ENCODE data around the gene TRIP10. TPM values are rescaled to one million over a fixed set of nuclear protein-coding genes. Genes with fewer than 3 reads are reported as not detected.
"Not testable (repeated sequence)": the region's sequence is repeated elsewhere in the genome, so short reads cannot be mapped to it uniquely, and the experiment has no call there.

TRIP10 gene
- total RNA-seq, 1 donor: 50.1 TPM

GRCh38 chr19:6743066-6743465 lies 3.6 kb downstream of the TRIP10 start:
- no peak for DNase-seq (ENCODE audit: low read depth)
- H3K4me3 ChIP-seq (ENCODE audit: low read depth, low read length): no peak overlapping the region
- no peak for TF ChIP-seq CTCF (IDR thresholded peaks at IDR 0.05; ENCODE audit: insufficient read depth, low read depth, low read length)

DNA sequence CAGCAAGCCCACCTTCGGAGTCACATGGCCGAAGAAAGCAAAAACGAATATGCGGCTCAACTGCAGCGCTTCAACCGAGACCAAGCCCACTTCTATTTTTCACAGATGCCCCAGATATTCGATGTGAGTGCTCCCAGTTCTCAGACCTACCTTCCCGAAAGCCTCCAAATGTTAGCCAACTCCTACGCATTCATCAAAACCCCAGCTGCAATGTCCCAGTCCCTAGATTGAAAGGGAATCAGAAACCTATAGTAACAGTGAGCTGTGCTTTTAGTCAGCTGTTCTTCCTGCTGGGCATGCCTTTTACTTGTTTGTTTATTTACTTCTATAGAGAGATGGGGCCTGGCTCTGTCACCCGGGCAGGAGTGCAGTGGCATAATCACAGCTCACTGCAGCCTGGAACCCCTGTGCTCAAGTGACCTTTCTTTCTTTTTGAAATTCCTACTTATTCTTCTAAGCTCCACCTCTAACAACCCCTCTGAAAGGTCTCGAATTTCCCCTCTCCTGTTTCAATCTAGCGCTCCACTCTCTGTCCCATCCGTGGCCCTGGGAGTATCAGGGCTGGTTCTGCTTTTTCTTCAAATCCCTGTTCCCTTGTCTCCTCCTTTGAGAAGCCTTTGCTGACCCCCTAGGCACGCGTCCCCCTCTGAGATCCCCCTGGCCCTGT lies 4.4 kb downstream of the TRIP10 start:
- H3K4me3 ChIP-seq (ENCODE audit: low read depth, low read length): peak overlapping the region; percentile 27
- no peak for TF ChIP-seq CTCF (IDR thresholded peaks at IDR 0.05; ENCODE audit: insufficient read depth, low read depth, low read length)
- DNase-seq (ENCODE audit: low read depth): peak; percentile 34

- no peak for TF ChIP-seq CTCF (IDR thresholded peaks at IDR 0.05; ENCODE audit: insufficient read depth, low read depth, low read length)
- peak overlapping the region; percentile 27 for H3K4me3 ChIP-seq (ENCODE audit: low read depth, low read length)
- peak; percentile 92 for DNase-seq (ENCODE audit: low read depth)
Measured at GRCh38 chr19:6744381-6745301, 5.2 kb downstream of the TRIP10 start.

DNA sequence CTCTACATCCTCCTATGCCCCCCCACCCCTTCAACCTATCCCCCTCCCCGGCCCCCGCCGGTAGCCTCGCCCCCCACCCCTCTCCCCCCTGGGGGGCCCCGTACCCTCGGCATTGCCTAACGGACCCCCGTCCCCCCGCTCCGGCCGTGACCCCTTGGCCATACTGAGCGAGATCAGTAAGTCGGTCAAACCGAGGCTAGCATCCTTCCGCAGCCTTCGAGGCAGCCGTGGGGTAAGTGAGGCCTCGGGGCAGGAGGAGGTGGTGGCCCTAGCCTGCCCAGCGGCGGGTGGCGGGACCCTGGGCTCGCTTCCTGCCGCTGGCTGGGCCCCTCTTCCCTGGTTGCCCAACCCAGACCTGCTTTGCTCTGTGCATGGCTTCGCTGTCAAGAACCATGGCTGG lies 6.5 kb downstream of the TRIP10 start:
- DNase-seq (ENCODE audit: low read depth): no peak
- TF ChIP-seq CTCF (IDR thresholded peaks at IDR 0.05; ENCODE audit: insufficient read depth, low read depth, low read length): no peak
- H3K4me3 ChIP-seq (ENCODE audit: low read depth, low read length): no peak overlapping the region

- DNase-seq (ENCODE audit: low read depth); H3K4me3 ChIP-seq (ENCODE audit: low read depth, low read length): not testable (repeated sequence)
Measured at GRCh38 chr19:6748543-6748942, 9.1 kb downstream of the TRIP10 start.

DNA sequence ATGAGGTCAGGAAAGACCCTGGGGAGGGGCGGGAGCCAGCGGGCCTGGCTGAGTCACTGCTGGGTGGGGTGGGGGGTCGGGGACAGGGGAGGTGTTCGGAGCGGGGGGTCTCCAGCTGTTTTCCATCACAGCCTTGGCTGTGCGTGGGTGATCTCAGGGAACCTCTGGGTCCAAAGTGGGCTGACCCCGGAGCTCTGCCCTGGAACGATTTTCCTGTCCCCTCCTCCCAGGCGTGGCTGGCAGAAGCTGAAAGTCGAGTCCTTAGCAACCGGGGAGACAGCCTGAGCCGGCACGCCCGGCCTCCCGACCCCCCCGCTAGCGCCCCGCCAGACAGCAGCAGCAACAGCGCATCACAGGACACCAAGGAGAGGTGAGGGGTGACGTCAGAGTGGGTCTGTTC lies 10.6 kb downstream of the TRIP10 start:
- TF ChIP-seq CTCF (IDR thresholded peaks at IDR 0.05; ENCODE audit: insufficient read depth, low read depth, low read length): no peak
- no peak for DNase-seq (ENCODE audit: low read depth)
- no peak overlapping the region for H3K4me3 ChIP-seq (ENCODE audit: low read depth, low read length)

GRCh38 chr19:6751189-6751588 lies 11.7 kb downstream of the TRIP10 start:
- DNase-seq (ENCODE audit: low read depth): no peak
- no peak overlapping the region for H3K4me3 ChIP-seq (ENCODE audit: low read depth, low read length)
- no peak for TF ChIP-seq CTCF (IDR thresholded peaks at IDR 0.05; ENCODE audit: insufficient read depth, low read depth, low read length)
